Measurements from ENCODE around the gene KRT12.

- TF ChIP-seq CTCF (conservative IDR thresholded peaks at IDR 0.05; ENCODE audit: low read depth, low read length) (no peak), EZH2 (IDR thresholded peaks at IDR 0.05; ENCODE audit: borderline replicate concordance, low read depth, low read length, poor library complexity, severe bottlenecking) (no peak)
Observed at GRCh38 chr17:40873801-40874200, 6.8 kb upstream of the KRT12 start.
